Epithelial cell of proximal tubule (primary cell): Measurements from ENCODE around the gene CHD2. TPM values are rescaled to one million over a fixed set of nuclear protein-coding genes. Genes with fewer than 3 reads are reported as not detected.

Experiments used
- DNase-seq: peaks from one replicate; pipeline ENCODE4 v3.0.0-alpha.2; 2011; ENCODE audit warnings: low read depth
- H3K4me3 ChIP-seq: 2 replicates; pipeline ENCODE4 v1.5.1; 2011; ENCODE audit warnings: low read depth, mild to moderate bottlenecking, low read length
- CTCF ChIP-seq: conservative IDR thresholded peaks from 2 replicates; pipeline ENCODE4 v1.5.1; 2012; ENCODE audit warnings: low read depth, mild to moderate bottlenecking, low read length
- total RNA-seq: library from RNA; depleted of rRNA; stranded (reverse); fragments of >200 nt; gene quantifications from 2 replicates; pipeline ENCODE4 v1.2.3, GENCODE V29; 2015

Gene CHD2
- total RNA-seq, 1 donor from 2014 or later: 26.5 TPM

DNA sequence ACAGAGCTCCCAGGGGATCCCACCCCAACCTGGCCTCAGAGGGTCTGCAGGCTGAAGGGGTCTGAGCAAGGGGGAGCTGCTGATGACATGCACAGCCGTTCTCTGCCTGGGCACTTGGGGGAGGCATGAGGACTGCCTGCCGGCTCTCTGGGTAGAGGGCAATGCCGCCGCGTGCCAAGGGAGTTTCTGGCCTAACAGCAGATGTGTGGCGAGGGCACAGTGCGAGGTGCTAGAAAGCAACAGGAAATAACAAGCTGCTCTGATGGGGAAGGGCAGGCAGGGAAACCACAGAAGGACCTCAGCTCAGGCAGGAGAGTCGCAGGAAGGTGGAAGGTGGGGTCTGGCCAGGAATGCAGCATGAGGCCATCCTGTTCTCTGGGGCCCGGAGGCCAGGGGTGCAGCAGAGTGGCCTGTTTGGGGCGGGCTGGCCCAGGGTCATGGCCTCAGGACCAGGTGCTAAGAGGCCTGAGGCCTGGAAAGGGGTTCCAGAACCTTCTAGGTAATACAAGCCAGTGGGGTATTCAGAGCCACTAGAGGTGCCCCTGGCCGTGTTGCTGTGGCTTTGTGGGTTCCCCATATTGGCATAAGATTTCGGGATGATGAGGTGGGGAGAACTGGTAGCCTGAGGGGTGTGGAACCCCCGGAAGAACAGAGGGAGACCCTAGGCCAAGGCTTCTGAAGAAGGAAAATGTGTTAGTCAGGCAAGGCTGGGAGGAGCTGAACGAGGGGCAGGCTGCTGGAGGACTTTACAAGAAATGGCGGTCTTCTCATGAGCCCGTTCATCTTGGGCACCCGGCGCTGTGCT lies 147.7 kb downstream of the CHD2 start:
- DNase-seq: no peak
- TF ChIP-seq CTCF: no peak
- H3K4me3 ChIP-seq: no peak overlapping the region

DNA sequence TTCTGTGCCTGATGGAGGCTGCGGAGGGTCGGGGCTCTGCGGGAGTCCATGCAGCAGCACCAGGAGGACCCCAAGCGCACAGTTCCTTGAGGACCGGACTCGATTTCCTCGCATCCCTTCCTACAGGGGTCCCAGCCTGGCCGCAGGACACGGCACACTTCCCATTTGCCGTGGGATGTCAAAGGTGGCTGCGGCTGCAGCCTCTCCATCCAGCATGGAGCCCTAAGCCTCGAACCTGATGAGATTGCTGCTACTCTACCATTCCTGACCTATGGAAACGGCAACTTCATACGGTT lies 148.2 kb downstream of the CHD2 start:
- TF ChIP-seq CTCF: no peak
- no peak overlapping the region for H3K4me3 ChIP-seq
- no peak for DNase-seq

GRCh38 chr15:93048759-93049161 lies 148.6 kb downstream of the CHD2 start:
- DNase-seq: no peak
- TF ChIP-seq CTCF: no peak
- no peak overlapping the region for H3K4me3 ChIP-seq

GRCh38 chr15:93049233-93049632 lies 149.1 kb downstream of the CHD2 start:
- no peak overlapping the region for H3K4me3 ChIP-seq
- TF ChIP-seq CTCF: no peak
- DNase-seq: no peak

- TF ChIP-seq CTCF: no peak
- H3K4me3 ChIP-seq: no peak overlapping the region
- DNase-seq: no peak
Measured at GRCh38 chr15:93049914-93050578, 149.9 kb downstream of the CHD2 start.

DNA sequence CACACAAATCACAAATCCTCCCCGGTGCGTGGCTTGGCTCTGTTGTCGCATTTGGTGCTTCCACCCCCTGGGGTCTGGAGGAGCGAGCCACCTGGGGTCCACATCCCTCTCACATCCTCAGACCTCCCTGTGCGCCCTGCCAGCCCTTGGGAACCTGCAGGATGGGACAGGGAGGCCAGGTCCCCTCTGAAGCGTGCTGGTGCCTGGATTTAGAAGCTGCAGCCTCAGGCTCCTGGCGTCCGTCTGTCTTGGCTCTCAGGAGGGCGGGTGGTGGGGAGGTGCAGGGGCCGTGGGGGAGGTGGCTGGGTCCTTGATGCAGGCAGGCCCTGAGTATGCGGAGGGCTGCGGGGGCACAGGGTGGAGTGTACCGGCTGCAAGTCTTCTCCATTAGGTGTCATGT lies 150.5 kb downstream of the CHD2 start:
- DNase-seq: no peak
- TF ChIP-seq CTCF: no peak
- no peak overlapping the region for H3K4me3 ChIP-seq
